ENCODE data around the gene VANGL1.

DNA sequence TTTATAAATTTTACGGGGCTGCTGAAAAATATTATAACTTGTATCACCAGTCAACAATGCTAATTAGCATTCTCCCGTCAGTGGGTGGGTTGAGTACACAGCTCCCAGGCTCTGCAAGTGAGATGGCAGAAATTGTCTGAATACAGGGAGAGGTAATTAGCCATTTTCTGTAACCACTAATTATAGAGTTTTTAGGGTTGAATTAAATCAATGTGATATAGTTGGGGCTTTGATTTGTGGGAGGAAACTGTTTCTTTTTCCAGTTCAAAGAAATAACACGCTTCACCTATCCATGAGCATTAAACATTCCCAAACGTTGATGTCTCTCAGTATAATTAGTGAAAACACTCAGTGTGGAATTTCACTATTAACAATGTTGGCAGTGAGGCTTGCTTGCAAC, 1.5 kb downstream of the VANGL1 start:
- TF ChIP-seq POLR2A (IDR thresholded peaks at IDR 0.05; ENCODE audit: low read depth, low read length) (no peak), POLR2AphosphoS5 (IDR thresholded peaks at IDR 0.05; ENCODE audit: low read depth, low read length) (no peak), POU2F2 (IDR thresholded peaks at IDR 0.05; ENCODE audit: low read depth, low read length) (no peak), TAF1 (IDR thresholded peaks at IDR 0.05; ENCODE audit: low read depth, low read length) (no peak)

All from GM12891 (cell line).